H9 (cell line): Measurements from ENCODE around the gene SIM1. TPM values are rescaled to one million over a fixed set of nuclear protein-coding genes. Genes with fewer than 3 reads are reported as not detected.

Experiments
- DNase-seq: peaks from one replicate; pipeline ENCODE4 v3.0.0-alpha.2; 2017
- H2AFZ ChIP-seq: one replicate; pipeline ENCODE4 v1.6.1; 2013; ENCODE audit warnings: mild to moderate bottlenecking, low read length, control low read depth, moderate library complexity
- H2AK5ac ChIP-seq: 2 replicates; pipeline ENCODE4 v1.6.1; 2013; ENCODE audit warnings: low read length, control low read depth, mixed read lengths; ENCODE audit not compliant: insufficient read length
- H2BK120ac ChIP-seq: one replicate; pipeline ENCODE4 v1.6.1; 2013; ENCODE audit warnings: low read depth, mild to moderate bottlenecking, low read length, control low read depth, inconsistent platforms; ENCODE audit not compliant: poor library complexity, severe bottlenecking
- H2BK12ac ChIP-seq: 2 replicates; pipeline ENCODE4 v1.6.1; 2013; ENCODE audit warnings: low read length, control low read depth, mixed read lengths, low read depth; ENCODE audit not compliant: insufficient read length
- H2BK15ac ChIP-seq: 2 replicates; pipeline ENCODE4 v1.6.1; 2013; ENCODE audit warnings: low read depth, low read length, control low read depth
- H2BK20ac ChIP-seq: one replicate; pipeline ENCODE4 v1.6.1; 2013; ENCODE audit warnings: low read depth, mild to moderate bottlenecking, low read length, control low read depth, inconsistent platforms; ENCODE audit not compliant: poor library complexity, severe bottlenecking
- H2BK5ac ChIP-seq: 2 replicates; pipeline ENCODE4 v1.6.1; 2013; ENCODE audit warnings: low read length, control low read depth, mixed read lengths; ENCODE audit not compliant: insufficient read length
- H3K14ac ChIP-seq: 2 replicates; pipeline ENCODE4 v1.6.1; 2013; ENCODE audit warnings: low read length, control low read depth; ENCODE audit not compliant: insufficient read depth
- H3K18ac ChIP-seq: 2 replicates; pipeline ENCODE4 v1.6.1; 2013; ENCODE audit warnings: low read depth, mild to moderate bottlenecking, mixed read lengths, low read length, control low read depth; ENCODE audit not compliant: insufficient read length
- H3K23ac ChIP-seq: 2 replicates; pipeline ENCODE4 v1.6.1; 2013; ENCODE audit warnings: low read length, control low read depth, mixed read lengths, low read depth; ENCODE audit not compliant: insufficient read length
- H3K23me2 ChIP-seq: 2 replicates; pipeline ENCODE4 v1.6.1; 2013; ENCODE audit warnings: low read depth, mild to moderate bottlenecking, mixed read lengths, low read length, control low read depth; ENCODE audit not compliant: insufficient read length, poor library complexity, severe bottlenecking
- H3K27ac ChIP-seq: 2 replicates; pipeline ENCODE4 v1.5.1; 2013; ENCODE audit warnings: low read length, control low read depth, mixed read lengths, low read depth; ENCODE audit not compliant: insufficient read length
- H3K27me3 ChIP-seq: 2 replicates; pipeline ENCODE4 v1.6.1; 2013; ENCODE audit warnings: low read length, control low read depth, inconsistent platforms; ENCODE audit not compliant: insufficient read depth
- H3K4ac ChIP-seq: 2 replicates; pipeline ENCODE4 v1.6.1; 2013; ENCODE audit warnings: low read depth, mild to moderate bottlenecking, control low read depth, inconsistent platforms, low read length, moderate library complexity
- H3K4me1 ChIP-seq: 2 replicates; pipeline ENCODE4 v1.6.1; 2013; ENCODE audit warnings: low read length, control low read depth, inconsistent platforms; ENCODE audit not compliant: insufficient read depth
- H3K4me2 ChIP-seq: 2 replicates; pipeline ENCODE4 v1.6.1; 2013; ENCODE audit warnings: low read length, control low read depth, mixed read lengths; ENCODE audit not compliant: insufficient read length, insufficient read depth
- H3K56ac ChIP-seq: 2 replicates; pipeline ENCODE4 v1.6.1; 2013; ENCODE audit warnings: low read depth, mild to moderate bottlenecking, mixed read lengths, low read length, control low read depth; ENCODE audit not compliant: insufficient read length
- H3K79me1 ChIP-seq: 2 replicates; pipeline ENCODE4 v1.6.1; 2013; ENCODE audit warnings: low read depth, mild to moderate bottlenecking, moderate library complexity, low read length, control low read depth, inconsistent platforms; ENCODE audit not compliant: insufficient read depth, poor library complexity, severe bottlenecking
- H3K79me2 ChIP-seq: 2 replicates; pipeline ENCODE4 v1.6.1; 2013; ENCODE audit warnings: low read length, control low read depth, inconsistent platforms; ENCODE audit not compliant: insufficient read depth
- H3K9ac ChIP-seq: 2 replicates; pipeline ENCODE4 v1.6.1; 2013; ENCODE audit warnings: low read length, control low read depth, mixed read lengths; ENCODE audit not compliant: insufficient read length; ENCODE audit errors: extremely low read depth
- H3K9me3 ChIP-seq: one replicate; pipeline ENCODE4 v1.6.1; 2013; ENCODE audit warnings: low read depth, low read length, inconsistent platforms; ENCODE audit not compliant: control insufficient read depth
- H3T11ph ChIP-seq: one replicate; pipeline ENCODE4 v1.6.1; 2013; ENCODE audit warnings: mild to moderate bottlenecking, low read length, control low read depth, inconsistent platforms
- H4K20me1 ChIP-seq: one replicate; pipeline ENCODE4 v1.6.1; 2013; ENCODE audit not compliant: control insufficient read depth, insufficient read length, insufficient read depth
- H4K5ac ChIP-seq: 2 replicates; pipeline ENCODE4 v1.6.1; 2013; ENCODE audit warnings: low read depth, mild to moderate bottlenecking, mixed read lengths, low read length, control low read depth; ENCODE audit not compliant: insufficient read length
- H4K8ac ChIP-seq: replicated peaks from 2 replicates; pipeline ENCODE4 v1.6.1; 2013; ENCODE audit warnings: low read length, control low read depth, mixed read lengths, low read depth; ENCODE audit not compliant: insufficient read length
- H4K91ac ChIP-seq: 2 replicates; pipeline ENCODE4 v1.6.1; 2013; ENCODE audit warnings: low read depth, mild to moderate bottlenecking, moderate library complexity, mixed read lengths, low read length, control low read depth; ENCODE audit not compliant: insufficient read length
- H3K27ac Mint-ChIP-seq, 3 experiments: 2 replicates in 2 of 3; 3 replicates in 1 of 3; pipeline ENCODE4 v1.8.0; 2020 to 2021; ENCODE audit warnings: mixed read lengths in 3 of 3, mild to moderate bottlenecking in 1 of 3, moderate library complexity in 1 of 3
- H3K27me3 Mint-ChIP-seq: 2 replicates; pipeline ENCODE4 v1.8.0; 2021; ENCODE audit warnings: low read depth, mild to moderate bottlenecking, moderate library complexity, mixed read lengths
- H3K36me3 Mint-ChIP-seq, 3 experiments: 2 replicates in 2 of 3; 3 replicates in 1 of 3; pipeline ENCODE4 v1.8.0; 2020 to 2021; ENCODE audit warnings: low read depth in 3 of 3, mixed read lengths in 3 of 3; ENCODE audit not compliant: insufficient read depth in 1 of 3
- H3K4me1 Mint-ChIP-seq, 2 experiments: 2 replicates each; pipeline ENCODE4 v1.8.0; 2020; ENCODE audit warnings: mixed read lengths in 2 of 2
- H3K4me3 Mint-ChIP-seq, 2 experiments: 2 replicates in 1 of 2; 3 replicates in 1 of 2; pipeline ENCODE4 v1.8.0; 2020 to 2021; ENCODE audit warnings: mild to moderate bottlenecking in 2 of 2, mixed read lengths in 2 of 2, moderate library complexity in 1 of 2
- H3K9me3 Mint-ChIP-seq, 2 experiments: 2 replicates in 1 of 2; 3 replicates in 1 of 2; pipeline ENCODE4 v1.8.0; 2020; ENCODE audit warnings: mild to moderate bottlenecking in 2 of 2, mixed read lengths in 2 of 2, moderate library complexity in 1 of 2
- whole genome bisulfite sequencing: extraction: QIAGEN DNeasy Blood & Tissue Kit; methylation state at CpG from one replicate; pipeline ENCODE4 v1.1.7; 2013; ENCODE audit warnings: missing lambda C conversion rate, low lambda C conversion rate, mixed read lengths; ENCODE audit not compliant: insufficient read length; ENCODE audit errors: extremely low coverage; 5-methylcytosine and 5-hydroxymethylcytosine counted together
- total RNA-seq: library from RNA; stranded (reverse); gene quantifications from 2 replicates; pipeline ENCODE4 v1.2.1, GENCODE V29; 2021
- TF ChIP-seq, protein P1 (sequence below): fragments of 200-600 bp; sonication (generic); conservative IDR thresholded peaks from 3 replicates; pipeline ENCODE4 v1.8.0; 2021; ENCODE audit warnings: antibody characterized with exemption, mild to moderate bottlenecking

SIM1 gene
- total RNA-seq, 1 experiment from 2014 or later = not detected

DNA sequence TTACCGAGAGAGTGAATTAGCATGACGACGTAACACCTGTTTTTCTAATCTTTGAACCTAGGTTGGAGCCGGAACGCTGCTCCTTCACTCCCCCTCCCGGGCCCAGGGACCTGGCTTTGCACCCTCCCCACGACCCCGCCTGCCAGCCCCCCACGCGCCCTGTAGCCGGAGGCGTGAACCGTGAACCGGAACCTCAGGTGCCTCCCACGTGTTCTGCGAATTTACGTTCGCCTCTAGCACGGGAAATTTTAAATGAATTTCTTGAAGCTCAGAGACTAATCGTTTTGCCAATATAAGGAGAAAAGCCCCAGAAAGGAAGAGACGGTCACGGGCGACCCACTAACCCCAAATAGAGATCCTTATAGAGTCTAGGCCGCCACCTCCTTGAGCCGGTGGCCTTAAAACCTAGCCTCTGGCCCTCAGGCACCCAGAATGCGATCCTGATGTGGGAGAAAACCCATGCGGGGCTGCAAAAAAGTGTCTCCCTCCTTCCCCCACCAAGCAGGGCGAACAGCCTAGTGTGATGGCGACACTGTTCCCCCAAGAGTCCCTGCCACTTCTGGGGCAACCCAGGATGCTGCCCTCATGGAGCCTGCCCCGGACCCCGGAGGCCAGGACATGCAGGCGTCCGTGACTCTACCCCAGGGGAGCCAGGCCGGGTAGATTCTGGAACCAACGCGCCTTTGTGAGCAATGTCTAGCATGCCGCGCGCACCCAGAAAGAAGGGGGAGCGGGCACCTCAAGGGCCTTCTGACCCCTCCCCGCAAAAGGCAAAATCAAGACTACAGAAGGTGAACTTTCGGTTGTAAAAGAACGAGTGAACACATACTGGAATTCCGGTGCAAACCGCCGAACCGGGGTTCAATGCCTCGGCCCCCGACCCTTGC is 2.7 kb upstream of the SIM1 start:
- H3K9ac ChIP-seq = no peak overlapping the region
- H2AFZ ChIP-seq = no peak overlapping the region
- Mint-ChIP-seq H3K27ac (no peak overlapping the region), H3K4me3 (peak overlapping the region in 1 of 2 experiments; percentile 74; a peak in 3 of 5 replicates), H3K9me3 (peaks cover 0 to 6% of the 10 kb centered on the region in 2 experiments; a peak in 1 of 5 replicates), H3K27me3 (no peaks in the 10 kb centered on the region; the same call in 1 of the 2 replicates), H3K36me3 (no peaks in the 10 kb centered on the region), H3K4me1 (peaks cover 31 to 53% of the 10 kb centered on the region in 2 experiments)
- H3K14ac ChIP-seq = no peak overlapping the region
- H4K20me1 ChIP-seq = peaks cover 3% of the 10 kb centered on the region
- no peaks in the 10 kb centered on the region for H3K79me2 ChIP-seq
- no peak overlapping the region for H2BK15ac ChIP-seq
- H3K27ac ChIP-seq = no peak overlapping the region
- no peak overlapping the region for H4K5ac ChIP-seq
- no peak overlapping the region for H3K18ac ChIP-seq
- no peak overlapping the region for H4K8ac ChIP-seq
- no peak overlapping the region for H2AK5ac ChIP-seq
- no peak overlapping the region for H3K56ac ChIP-seq
- no peaks in the 10 kb centered on the region for H3K9me3 ChIP-seq
- H3K23me2 ChIP-seq = peaks cover 12% of the 10 kb centered on the region
- WGBS = no CpG with 5 or more reads among the region's 49 CpGs
- no peak overlapping the region for H2BK120ac ChIP-seq
- no peak overlapping the region for H3K4ac ChIP-seq
- peaks cover 85% of the 10 kb centered on the region for H3K27me3 ChIP-seq
- no peak overlapping the region for H3T11ph ChIP-seq
- H3K23ac ChIP-seq = no peak overlapping the region
- no peak overlapping the region for H2BK5ac ChIP-seq
- H3K79me1 ChIP-seq = no peaks in the 10 kb centered on the region
- peak; percentile 37 for DNase-seq
- H4K91ac ChIP-seq = no peak overlapping the region
- no peak overlapping the region for H2BK20ac ChIP-seq
- peaks cover 3% of the 10 kb centered on the region; the same call in 1 of the 2 replicates for H3K4me1 ChIP-seq
- TF ChIP-seq, protein P1, sequence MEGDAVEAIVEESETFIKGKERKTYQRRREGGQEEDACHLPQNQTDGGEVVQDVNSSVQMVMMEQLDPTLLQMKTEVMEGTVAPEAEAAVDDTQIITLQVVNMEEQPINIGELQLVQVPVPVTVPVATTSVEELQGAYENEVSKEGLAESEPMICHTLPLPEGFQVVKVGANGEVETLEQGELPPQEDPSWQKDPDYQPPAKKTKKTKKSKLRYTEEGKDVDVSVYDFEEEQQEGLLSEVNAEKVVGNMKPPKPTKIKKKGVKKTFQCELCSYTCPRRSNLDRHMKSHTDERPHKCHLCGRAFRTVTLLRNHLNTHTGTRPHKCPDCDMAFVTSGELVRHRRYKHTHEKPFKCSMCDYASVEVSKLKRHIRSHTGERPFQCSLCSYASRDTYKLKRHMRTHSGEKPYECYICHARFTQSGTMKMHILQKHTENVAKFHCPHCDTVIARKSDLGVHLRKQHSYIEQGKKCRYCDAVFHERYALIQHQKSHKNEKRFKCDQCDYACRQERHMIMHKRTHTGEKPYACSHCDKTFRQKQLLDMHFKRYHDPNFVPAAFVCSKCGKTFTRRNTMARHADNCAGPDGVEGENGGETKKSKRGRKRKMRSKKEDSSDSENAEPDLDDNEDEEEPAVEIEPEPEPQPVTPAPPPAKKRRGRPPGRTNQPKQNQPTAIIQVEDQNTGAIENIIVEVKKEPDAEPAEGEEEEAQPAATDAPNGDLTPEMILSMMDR = no peak
- peak overlapping the region; percentile 79 for H3K4me2 ChIP-seq
- H2BK12ac ChIP-seq = no peak overlapping the region
